Smooth muscle cell (in vitro differentiated cells): Measurements from ENCODE around the gene ATP6V1F. TPM values are rescaled to one million over a fixed set of nuclear protein-coding genes. Genes with fewer than 3 reads are reported as not detected.
"Not testable (repeated sequence)": the region's sequence is repeated elsewhere in the genome, so short reads cannot be mapped to it uniquely, and the experiment has no call there.

Experiments used
- DNase-seq: peaks from one replicate; lab custom pipeline; 2025; ENCODE audit not compliant: unreplicated experiment; lab: John Stamatoyannopoulos, UW
- H2AFZ ChIP-seq: fragments of 200-600 bp; sonication (generic); 2 replicates; pipeline ENCODE4 v1.6.0; 2016; ENCODE audit warnings: antibody characterized with exemption, low read depth, mild to moderate bottlenecking
- H3F3A ChIP-seq: fragments of 200-600 bp; sonication (generic); 2 replicates; pipeline ENCODE4 v1.6.0; 2017; ENCODE audit warnings: antibody characterized with exemption, low read depth
- H3K27ac ChIP-seq: fragments of 200-600 bp; sonication (generic); 2 replicates; pipeline ENCODE4 v1.5.1; 2016; ENCODE audit warnings: low read depth, mild to moderate bottlenecking
- H3K27me3 ChIP-seq: fragments of 200-600 bp; sonication (generic); 2 replicates; pipeline ENCODE4 v1.6.1; 2016; ENCODE audit warnings: low read depth, mild to moderate bottlenecking
- H3K36me3 ChIP-seq: fragments of 200-600 bp; sonication (generic); 2 replicates; pipeline ENCODE4 v1.5.1; 2016; ENCODE audit warnings: low read depth
- H3K4me1 ChIP-seq: fragments of 200-600 bp; sonication (generic); 2 replicates; pipeline ENCODE4 v1.5.1; 2016; ENCODE audit warnings: low read depth
- H3K4me2 ChIP-seq: fragments of 200-600 bp; sonication (generic); 2 replicates; pipeline ENCODE4 v1.6.0; 2016; ENCODE audit warnings: mild to moderate bottlenecking
- H3K4me3 ChIP-seq: fragments of 200-600 bp; sonication (generic); 2 replicates; pipeline ENCODE4 v1.5.1; 2016; ENCODE audit warnings: mild to moderate bottlenecking
- H3K79me2 ChIP-seq: fragments of 200-600 bp; sonication (generic); 2 replicates; pipeline ENCODE4 v1.6.0; 2016; ENCODE audit warnings: low read depth, mild to moderate bottlenecking
- H3K9ac ChIP-seq: fragments of 200-600 bp; sonication (generic); 2 replicates; pipeline ENCODE4 v1.6.0; 2016; ENCODE audit warnings: low read depth
- H3K9me3 ChIP-seq: fragments of 200-600 bp; sonication (generic); replicated peaks from 2 replicates; pipeline ENCODE4 v1.5.1; 2016; ENCODE audit warnings: low read depth
- H4K20me1 ChIP-seq: fragments of 200-600 bp; sonication (generic); 2 replicates; pipeline ENCODE4 v1.6.0; 2016; ENCODE audit warnings: low read depth
- CTCF ChIP-seq: fragments of 200-600 bp; sonication (generic); IDR thresholded peaks from 2 replicates; pipeline ENCODE4 v1.5.1; 2017; ENCODE audit warnings: borderline replicate concordance, mild to moderate bottlenecking, antibody characterized with exemption; ENCODE audit not compliant: insufficient read depth, poor library complexity, severe bottlenecking
- WGBS: methylation state at CpG from one replicate; pipeline ENCODE4 v1.1.7; 2016; ENCODE audit warnings: low lambda C conversion rate; 5-methylcytosine and 5-hydroxymethylcytosine counted together
- polyA plus RNA-seq: library from polyadenylated mRNA; unstranded; fragments of >200 nt; fragmentation: Nextera tagmentation; extraction: Ambion mirVana; gene quantifications from 2 replicates; pipeline ENCODE4 v1.2.1, GENCODE V29; 2016
- total RNA-seq: library from RNA; depleted of rRNA; stranded (reverse); fragments of >200 nt; gene quantifications from 2 replicates; pipeline ENCODE4 v1.2.3, GENCODE V29; 2014

Gene ATP6V1F
- total and polyA plus RNA-seq, 2 experiments from 2014 or later = 131 to 325 TPM

GRCh38 chr7:128911423-128912031 lies 48.9 kb downstream of the ATP6V1F start:
- Histone ChIP-seq H3K4me1 (peaks cover 11% of the 10 kb centered on the region), H3K9ac (no peak overlapping the region), H3K36me3 (no peaks in the 10 kb centered on the region), H3F3A (no peaks in the 10 kb centered on the region), H4K20me1 (no peaks in the 10 kb centered on the region), H3K27me3 (peaks cover 28% of the 10 kb centered on the region), H3K4me3 (no peak overlapping the region), H3K27ac (no peak overlapping the region), H2AFZ (peak overlapping the region; percentile 56), H3K9me3 (no peaks in the 10 kb centered on the region), H3K4me2 (peak overlapping the region; percentile 88), H3K79me2 (no peaks in the 10 kb centered on the region)
- WGBS = 33% methylated on average over 8 of the region's 8 CpGs
- DNase-seq = peak; percentile 24
- no peak for TF ChIP-seq CTCF

GRCh38 chr7:128912281-128912680 lies 49.6 kb downstream of the ATP6V1F start:
- Histone ChIP-seq H4K20me1 (no peaks in the 10 kb centered on the region), H3K27ac (no peak overlapping the region), H3K4me1 (peaks cover 11% of the 10 kb centered on the region), H3K4me3 (no peak overlapping the region), H3K9me3 (no peaks in the 10 kb centered on the region), H3K9ac (no peak overlapping the region), H3K79me2 (no peaks in the 10 kb centered on the region), H3K27me3 (peaks cover 35% of the 10 kb centered on the region), H3K4me2 (no peak overlapping the region), H3K36me3 (no peaks in the 10 kb centered on the region), H2AFZ (no peak overlapping the region), H3F3A (no peaks in the 10 kb centered on the region)
- TF ChIP-seq CTCF = no peak
- WGBS = 84% methylated on average over 3 of the region's 3 CpGs
- no peak for DNase-seq

GRCh38 chr7:128912709-128913495 lies 50.2 kb downstream of the ATP6V1F start:
- H4K20me1 ChIP-seq, H3K27ac ChIP-seq, H3K4me3 ChIP-seq, H2AFZ ChIP-seq, H3K9me3 ChIP-seq, H3K36me3 ChIP-seq, H3F3A ChIP-seq, H3K9ac ChIP-seq, H3K4me2 ChIP-seq, H3K79me2 ChIP-seq, DNase-seq: not testable (repeated sequence)
- Histone ChIP-seq H3K4me1 (peaks cover 11% of the 10 kb centered on the region), H3K27me3 (peaks cover 36% of the 10 kb centered on the region)
- WGBS = 95% methylated on average over 9 of the region's 20 CpGs

GRCh38 chr7:128913870-128914565 lies 51.4 kb downstream of the ATP6V1F start:
- peaks cover 45% of the 10 kb centered on the region for H3K27me3 ChIP-seq
- no peak overlapping the region for H3K4me3 ChIP-seq
- H3K9me3 ChIP-seq = no peaks in the 10 kb centered on the region
- no peaks in the 10 kb centered on the region for H4K20me1 ChIP-seq
- no peaks in the 10 kb centered on the region for H3K36me3 ChIP-seq
- no peak overlapping the region for H2AFZ ChIP-seq
- TF ChIP-seq CTCF = no peak
- no peak overlapping the region for H3K9ac ChIP-seq
- no peak overlapping the region for H3K27ac ChIP-seq
- no peaks in the 10 kb centered on the region for H3K79me2 ChIP-seq
- DNase-seq = no peak
- no peak overlapping the region for H3K4me2 ChIP-seq
- peaks cover 11% of the 10 kb centered on the region for H3K4me1 ChIP-seq
- H3F3A ChIP-seq = no peaks in the 10 kb centered on the region
- 87% methylated on average over 10 of the region's 10 CpGs for WGBS
